AG09309 (cell line): ENCODE measurements around the gene MAP7D3.
A peak's percentile ranks its signal among the peaks of the same experiment; 100 is the strongest.
"Not testable (repeated sequence)": the region's sequence is repeated elsewhere in the genome, so short reads cannot be mapped to it uniquely, and the experiment has no call there.

Experiments
- DNase-seq: peaks from one replicate; pipeline ENCODE4 v3.0.0-alpha.2; 2010; ENCODE audit warnings: low read depth
- H3K4me3 ChIP-seq: 2 replicates; pipeline ENCODE4 v1.5.1; 2011; ENCODE audit warnings: mild to moderate bottlenecking, low read depth, low read length, moderate library complexity; ENCODE audit not compliant: control insufficient read depth
- CTCF ChIP-seq: IDR thresholded peaks from 2 replicates; pipeline ENCODE4 v1.5.1; 2011; ENCODE audit warnings: mild to moderate bottlenecking, low read depth, low read length, inconsistent platforms; ENCODE audit not compliant: insufficient read depth, control insufficient read depth; ENCODE audit errors: missing control alignments

The MAP7D3 gene

GRCh38 chrX:136179133-136179532 lies 72.1 kb downstream of the MAP7D3 start:
- TF ChIP-seq CTCF: no peak
- H3K4me3 ChIP-seq: no peak overlapping the region
- DNase-seq: no peak

- H3K4me3 ChIP-seq: no peak overlapping the region
- DNase-seq: peak; percentile 66
- no peak for TF ChIP-seq CTCF
These were observed 74.8 kb downstream of the MAP7D3 start for GRCh38 chrX:136176399-136176825.

GRCh38 chrX:136171420-136171819 lies 79.8 kb downstream of the MAP7D3 start:
- TF ChIP-seq CTCF: no peak
- DNase-seq: no peak
- no peak overlapping the region for H3K4me3 ChIP-seq

DNA sequence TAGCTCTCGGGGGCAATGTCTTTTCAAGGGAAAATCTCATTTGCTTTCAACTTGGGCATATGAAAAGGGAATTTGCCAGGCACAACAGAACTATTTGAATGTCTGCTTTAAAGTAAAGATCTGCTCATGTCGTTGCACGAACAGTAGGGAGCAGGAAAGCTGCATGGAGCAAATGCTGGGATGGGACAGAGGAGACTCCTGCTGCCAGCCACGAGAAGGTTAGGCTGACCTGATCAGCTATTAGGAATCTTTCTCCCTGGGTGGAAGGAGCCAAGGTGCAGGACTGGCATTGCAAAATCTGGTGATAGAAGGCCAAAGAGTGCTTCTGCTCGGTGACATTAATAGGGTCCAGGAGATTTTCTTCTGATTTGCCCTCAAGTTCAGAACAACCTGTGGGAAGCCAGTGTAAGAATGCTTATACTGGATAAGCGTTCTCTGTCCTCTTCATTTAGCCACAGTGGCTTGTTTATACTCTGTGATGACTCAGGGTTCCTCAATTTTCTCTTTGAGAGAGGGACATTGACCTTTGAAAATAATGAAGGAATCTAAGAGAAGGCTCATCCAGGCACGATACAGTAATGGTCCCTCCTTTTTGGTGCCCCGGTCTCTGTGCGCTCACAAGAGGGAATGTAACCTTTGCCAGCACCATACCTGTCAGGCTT lies 80.9 kb downstream of the MAP7D3 start:
- DNase-seq: no peak
- no peak overlapping the region for H3K4me3 ChIP-seq
- peak; percentile 64 for TF ChIP-seq CTCF

- peak; percentile 84 for DNase-seq
- TF ChIP-seq CTCF: no peak
- no peak overlapping the region for H3K4me3 ChIP-seq
These were observed 82.1 kb downstream of the MAP7D3 start for GRCh38 chrX:136168929-136169735.

DNA sequence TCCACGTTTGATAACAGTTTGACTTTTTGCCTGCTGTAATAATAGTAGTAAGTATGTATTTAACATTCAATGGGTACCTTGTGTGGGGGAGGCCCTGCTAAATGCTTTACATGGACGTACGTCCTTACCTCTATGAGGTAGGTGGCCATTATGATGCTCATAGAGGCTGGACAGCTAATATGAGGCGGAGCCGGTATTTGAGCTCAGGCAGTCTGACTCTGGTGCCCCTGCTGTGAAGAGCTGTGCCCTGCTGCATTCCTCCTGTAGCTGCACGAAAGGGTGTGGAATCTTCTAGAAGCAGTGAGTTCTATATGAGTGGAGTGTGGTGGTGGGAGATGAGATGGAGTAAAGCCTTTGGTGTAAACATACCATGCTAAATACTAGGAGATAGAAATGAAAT lies 83.2 kb downstream of the MAP7D3 start:
- not testable (repeated sequence) for DNase-seq, H3K4me3 ChIP-seq

GRCh38 chrX:136166221-136166855 lies 84.9 kb downstream of the MAP7D3 start:
- H3K4me3 ChIP-seq: no peak overlapping the region
- peak; percentile 59 for TF ChIP-seq CTCF
- DNase-seq: peak; percentile 17
